Hepatocyte (in vitro differentiated cells): ENCODE measurements around the gene CSTPP1. TPM values are rescaled to one million over a fixed set of nuclear protein-coding genes. Genes with fewer than 3 reads are reported as not detected.
A peak's percentile ranks its signal among the peaks of the same experiment; 100 is the strongest.

Experiments
- DNase-seq: peaks from one replicate; pipeline ENCODE4 v3.0.0-alpha.2; 2016; ENCODE audit warnings: low spot score
- H2AFZ ChIP-seq: fragments of 200-600 bp; sonication (generic); 2 replicates; pipeline ENCODE4 v1.6.0; 2016; ENCODE audit warnings: antibody characterized with exemption, mild to moderate bottlenecking
- H3K27ac ChIP-seq: fragments of 200-600 bp; sonication (generic); 2 replicates; pipeline ENCODE4 v1.5.1; 2016; ENCODE audit warnings: mild to moderate bottlenecking
- H3K27me3 ChIP-seq: fragments of 200-600 bp; sonication (generic); 2 replicates; pipeline ENCODE4 v1.6.1; 2016
- H3K36me3 ChIP-seq: fragments of 200-600 bp; sonication (generic); replicated peaks from 2 replicates; pipeline ENCODE4 v1.5.1; 2016; ENCODE audit warnings: low read depth; ENCODE audit not compliant: insufficient read depth
- H3K4me1 ChIP-seq: fragments of 200-600 bp; sonication (generic); 2 replicates; pipeline ENCODE4 v1.5.1; 2016; ENCODE audit warnings: mild to moderate bottlenecking, moderate library complexity; ENCODE audit not compliant: insufficient read depth
- H3K4me2 ChIP-seq: fragments of 200-600 bp; sonication (generic); 2 replicates; pipeline ENCODE4 v1.6.0; 2016
- H3K4me3 ChIP-seq: fragments of 200-600 bp; sonication (generic); 2 replicates; pipeline ENCODE4 v1.5.1; 2016; ENCODE audit warnings: mild to moderate bottlenecking
- H3K79me2 ChIP-seq: fragments of 200-600 bp; sonication (generic); 2 replicates; pipeline ENCODE4 v1.6.0; 2017; ENCODE audit warnings: mild to moderate bottlenecking
- H3K9me2 ChIP-seq: fragments of 200-600 bp; sonication (generic); replicated peaks from 2 replicates; pipeline ENCODE4 v1.6.0; 2017; ENCODE audit warnings: mild to moderate bottlenecking; ENCODE audit not compliant: insufficient read depth
- H3K9me3 ChIP-seq: fragments of 200-600 bp; sonication (generic); 2 replicates; pipeline ENCODE4 v1.5.1; 2016; ENCODE audit warnings: low read depth, mild to moderate bottlenecking
- H4K20me1 ChIP-seq: fragments of 200-600 bp; sonication (generic); 2 replicates; pipeline ENCODE4 v1.6.0; 2016; ENCODE audit warnings: mild to moderate bottlenecking; ENCODE audit not compliant: insufficient read depth, poor library complexity, severe bottlenecking
- EZH2 ChIP-seq: fragments of 200-600 bp; sonication (generic); IDR thresholded peaks from 2 replicates; pipeline ENCODE4 v1.6.1; 2016; ENCODE audit warnings: antibody characterized with exemption, mild to moderate bottlenecking, borderline replicate concordance
- EZH2phosphoT487 ChIP-seq: fragments of 200-600 bp; sonication (generic); IDR thresholded peaks from one replicate; pipeline ENCODE4 v1.6.1; 2018; ENCODE audit warnings: antibody characterized with exemption, mild to moderate bottlenecking, low read depth, moderate library complexity; ENCODE audit not compliant: unreplicated experiment, severe bottlenecking
- WGBS: methylation state at CpG from one replicate; pipeline ENCODE4 v1.1.6; 2016; ENCODE audit warnings: low lambda C conversion rate; ENCODE audit errors: missing lambda C conversion rate; 5-methylcytosine and 5-hydroxymethylcytosine counted together
- polyA plus RNA-seq: library from polyadenylated mRNA; unstranded; fragments of >200 nt; fragmentation: Nextera tagmentation; extraction: Ambion mirVana; gene quantifications from 2 replicates; pipeline ENCODE4 v1.2.1, GENCODE V29; 2016
- total RNA-seq: library from RNA; depleted of rRNA; stranded (reverse); fragments of >200 nt; gene quantifications from 2 replicates; pipeline ENCODE4 v1.2.3, GENCODE V29; 2014
- TF ChIP-seq, protein P1 (sequence below): fragments of 200-600 bp; sonication (generic); IDR thresholded peaks from 2 replicates; pipeline ENCODE4 v1.5.1; 2016; ENCODE audit warnings: antibody characterized with exemption, mild to moderate bottlenecking; ENCODE audit not compliant: poor library complexity

The CSTPP1 gene
- total and polyA plus RNA-seq, 2 experiments from 2014 or later, result 23.0 to 44.3 TPM

GRCh38 chr11:47105541-47105940, 169.0 kb downstream of the CSTPP1 start:
- no peaks in the 10 kb centered on the region for H3K79me2 ChIP-seq
- H3K4me2 ChIP-seq, result no peak overlapping the region
- H3K4me1 ChIP-seq, result peaks cover 3% of the 10 kb centered on the region
- H3K4me3 ChIP-seq, result no peak overlapping the region
- H3K36me3 ChIP-seq, result no peaks in the 10 kb centered on the region
- DNase-seq, result no peak
- no peaks in the 10 kb centered on the region for H3K27me3 ChIP-seq
- H2AFZ ChIP-seq, result no peak overlapping the region
- WGBS, result 100% methylated on average over 2 of the region's 2 CpGs
- no peak overlapping the region for H3K27ac ChIP-seq
- no peaks in the 10 kb centered on the region for H3K9me2 ChIP-seq
- H4K20me1 ChIP-seq, result no peaks in the 10 kb centered on the region
- H3K9me3 ChIP-seq, result no peaks in the 10 kb centered on the region
- no peak for TF ChIP-seq EZH2phosphoT487
- TF ChIP-seq, protein P1, sequence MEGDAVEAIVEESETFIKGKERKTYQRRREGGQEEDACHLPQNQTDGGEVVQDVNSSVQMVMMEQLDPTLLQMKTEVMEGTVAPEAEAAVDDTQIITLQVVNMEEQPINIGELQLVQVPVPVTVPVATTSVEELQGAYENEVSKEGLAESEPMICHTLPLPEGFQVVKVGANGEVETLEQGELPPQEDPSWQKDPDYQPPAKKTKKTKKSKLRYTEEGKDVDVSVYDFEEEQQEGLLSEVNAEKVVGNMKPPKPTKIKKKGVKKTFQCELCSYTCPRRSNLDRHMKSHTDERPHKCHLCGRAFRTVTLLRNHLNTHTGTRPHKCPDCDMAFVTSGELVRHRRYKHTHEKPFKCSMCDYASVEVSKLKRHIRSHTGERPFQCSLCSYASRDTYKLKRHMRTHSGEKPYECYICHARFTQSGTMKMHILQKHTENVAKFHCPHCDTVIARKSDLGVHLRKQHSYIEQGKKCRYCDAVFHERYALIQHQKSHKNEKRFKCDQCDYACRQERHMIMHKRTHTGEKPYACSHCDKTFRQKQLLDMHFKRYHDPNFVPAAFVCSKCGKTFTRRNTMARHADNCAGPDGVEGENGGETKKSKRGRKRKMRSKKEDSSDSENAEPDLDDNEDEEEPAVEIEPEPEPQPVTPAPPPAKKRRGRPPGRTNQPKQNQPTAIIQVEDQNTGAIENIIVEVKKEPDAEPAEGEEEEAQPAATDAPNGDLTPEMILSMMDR, result no peak
- TF ChIP-seq EZH2, result no peak

DNA sequence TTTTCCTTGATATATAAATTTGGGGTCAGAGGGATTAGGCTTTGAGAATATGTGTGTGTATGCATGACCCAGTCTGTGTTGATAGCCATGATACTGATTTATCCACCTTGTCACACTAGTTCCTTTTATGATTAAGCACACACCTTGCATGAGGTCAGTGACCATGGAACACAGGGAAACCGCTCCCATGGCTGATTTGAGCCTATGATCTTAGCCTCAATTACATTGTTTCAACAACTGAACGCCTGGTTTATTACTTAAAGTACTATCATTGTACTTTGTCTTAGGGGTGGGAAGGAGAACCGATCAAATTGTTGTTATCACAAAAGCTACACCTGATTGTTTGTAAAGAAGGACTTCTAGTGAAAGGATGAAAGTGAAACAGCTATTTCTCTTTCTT, 169.4 kb downstream of the CSTPP1 start:
- Histone ChIP-seq H3K27me3 (no peaks in the 10 kb centered on the region), H3K4me3 (no peak overlapping the region), H3K9me3 (no peaks in the 10 kb centered on the region), H3K79me2 (no peaks in the 10 kb centered on the region), H3K36me3 (no peaks in the 10 kb centered on the region), H3K4me1 (peaks cover 3% of the 10 kb centered on the region), H4K20me1 (no peaks in the 10 kb centered on the region), H2AFZ (no peak overlapping the region), H3K9me2 (no peaks in the 10 kb centered on the region), H3K4me2 (no peak overlapping the region), H3K27ac (no peak overlapping the region)
- DNase-seq, result peak; percentile 40
- 61% methylated on average over 3 of the region's 3 CpGs for WGBS
- TF ChIP-seq, protein P1, result no peak
- peak; percentile 58 for TF ChIP-seq EZH2phosphoT487

DNA sequence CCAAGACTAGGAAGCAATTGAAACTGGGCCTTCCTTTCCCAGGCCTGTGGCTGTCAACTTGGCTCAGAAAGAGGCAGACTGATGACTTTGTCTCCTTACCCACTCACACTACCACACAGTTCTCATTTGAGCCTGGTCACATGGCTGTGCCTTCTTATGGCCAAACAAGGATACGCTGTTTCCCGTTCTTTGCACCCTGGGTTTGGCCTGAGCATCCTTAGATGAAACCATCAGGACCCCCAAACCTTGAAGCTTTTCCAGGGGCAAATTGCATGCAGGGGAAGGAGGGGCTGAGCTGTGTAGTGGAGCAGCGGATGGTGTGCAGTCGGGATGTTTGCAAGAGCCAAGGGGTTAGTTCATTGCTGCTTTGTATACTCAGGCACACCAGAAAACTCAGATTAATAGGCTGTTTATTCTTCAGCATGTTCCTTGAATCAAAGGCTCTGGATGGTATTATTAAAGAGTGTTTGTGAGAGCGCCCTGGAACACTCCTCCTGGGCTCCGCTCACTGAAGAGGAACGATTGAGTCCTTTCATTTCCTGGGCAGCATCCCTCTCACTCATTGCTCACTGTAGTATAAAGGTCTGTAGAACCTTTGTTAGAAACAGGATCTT, 170.3 kb downstream of the CSTPP1 start:
- Histone ChIP-seq H2AFZ (no peak overlapping the region), H3K4me1 (peaks cover 3% of the 10 kb centered on the region)
- WGBS, result 88% methylated on average over 7 of the region's 7 CpGs

More for the DNA sequence above, 170.3 kb downstream of the CSTPP1 start:
- TF ChIP-seq EZH2phosphoT487 (no peak), EZH2 (no peak)
- TF ChIP-seq, protein P1, result no peak
- no peak overlapping the region for H3K4me2 ChIP-seq
- no peaks in the 10 kb centered on the region for H3K79me2 ChIP-seq
- no peaks in the 10 kb centered on the region for H3K9me3 ChIP-seq
- no peaks in the 10 kb centered on the region for H3K9me2 ChIP-seq
- H4K20me1 ChIP-seq, result no peaks in the 10 kb centered on the region
- H3K4me3 ChIP-seq, result no peak overlapping the region
- no peak for DNase-seq
- no peak overlapping the region for H3K27ac ChIP-seq
- no peaks in the 10 kb centered on the region for H3K27me3 ChIP-seq
- H3K36me3 ChIP-seq, result no peaks in the 10 kb centered on the region
